Measurements from ENCODE around the gene SLC12A3.

Gene SLC12A3

DNA sequence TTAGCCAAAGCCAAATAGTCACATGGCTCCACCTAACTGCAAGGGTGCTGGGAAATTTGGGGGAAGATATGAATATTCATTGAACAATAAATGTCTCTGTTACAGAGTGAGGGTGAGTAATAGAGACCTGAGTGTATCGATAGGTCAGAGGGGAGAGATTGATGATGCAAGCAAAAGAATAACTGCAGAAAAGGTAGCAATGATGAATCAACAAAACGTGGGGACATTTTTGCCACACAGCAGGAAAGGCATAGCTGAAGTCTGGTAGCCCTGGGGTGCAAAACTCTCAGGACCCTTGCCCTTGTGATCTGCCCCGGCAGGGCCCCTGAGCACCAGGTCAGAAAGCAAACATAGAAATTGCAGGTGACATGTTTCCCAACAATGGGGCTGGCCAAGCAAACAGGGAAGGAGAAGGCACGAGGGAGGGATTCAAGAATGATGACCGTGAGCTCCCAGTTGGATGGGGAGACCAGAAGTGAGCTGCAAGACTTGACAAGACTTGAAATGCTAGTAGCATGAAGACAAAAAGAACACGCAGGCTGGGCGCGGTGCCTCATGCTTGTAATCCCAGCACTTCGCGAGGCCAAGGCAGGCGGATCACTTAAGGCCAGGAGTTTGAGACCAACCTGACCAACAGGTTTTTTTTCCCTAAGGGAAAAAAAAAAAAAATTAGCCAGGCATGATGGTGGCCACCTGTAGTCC, 54.2 kb downstream of the SLC12A3 start:
- Histone ChIP-seq H3K9ac (ENCODE audit: low read length) (peak overlapping the region; percentile 76; the same call in 1 of the 2 replicates), H4K20me1 (ENCODE audit: insufficient read depth, low read length) (no peaks in the 10 kb centered on the region), H3K79me2 (ENCODE audit: low read length) (no peaks in the 10 kb centered on the region), H3K36me3 (replicated peaks; ENCODE audit: low read depth, low read length) (no peaks in the 10 kb centered on the region), H3K4me2 (ENCODE audit: low read length) (peak overlapping the region; percentile 81), H3K4me1 (ENCODE audit: low read length) (peaks cover 58% of the 10 kb centered on the region), H3K27me3 (ENCODE audit: low read depth, low read length) (no peaks in the 10 kb centered on the region), H3K4me3 (ENCODE audit: low read length) (no peak overlapping the region), H3K27ac (ENCODE audit: low read length) (peak overlapping the region; percentile 95; the same call in 1 of the 2 replicates), H3K9me3 (ENCODE audit: insufficient read depth, low read length) (no peaks in the 10 kb centered on the region), H2AFZ (ENCODE audit: low read depth, low read length) (0 out of 2 replicates have a peak overlapping the region, but pooled peaks have one; percentile 16)
- no peak for TF ChIP-seq EZH2phosphoT487 (IDR thresholded peaks at IDR 0.05; ENCODE audit: low read depth)
- TF ChIP-seq, protein P1, sequence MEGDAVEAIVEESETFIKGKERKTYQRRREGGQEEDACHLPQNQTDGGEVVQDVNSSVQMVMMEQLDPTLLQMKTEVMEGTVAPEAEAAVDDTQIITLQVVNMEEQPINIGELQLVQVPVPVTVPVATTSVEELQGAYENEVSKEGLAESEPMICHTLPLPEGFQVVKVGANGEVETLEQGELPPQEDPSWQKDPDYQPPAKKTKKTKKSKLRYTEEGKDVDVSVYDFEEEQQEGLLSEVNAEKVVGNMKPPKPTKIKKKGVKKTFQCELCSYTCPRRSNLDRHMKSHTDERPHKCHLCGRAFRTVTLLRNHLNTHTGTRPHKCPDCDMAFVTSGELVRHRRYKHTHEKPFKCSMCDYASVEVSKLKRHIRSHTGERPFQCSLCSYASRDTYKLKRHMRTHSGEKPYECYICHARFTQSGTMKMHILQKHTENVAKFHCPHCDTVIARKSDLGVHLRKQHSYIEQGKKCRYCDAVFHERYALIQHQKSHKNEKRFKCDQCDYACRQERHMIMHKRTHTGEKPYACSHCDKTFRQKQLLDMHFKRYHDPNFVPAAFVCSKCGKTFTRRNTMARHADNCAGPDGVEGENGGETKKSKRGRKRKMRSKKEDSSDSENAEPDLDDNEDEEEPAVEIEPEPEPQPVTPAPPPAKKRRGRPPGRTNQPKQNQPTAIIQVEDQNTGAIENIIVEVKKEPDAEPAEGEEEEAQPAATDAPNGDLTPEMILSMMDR (IDR thresholded peaks at IDR 0.05; ENCODE audit: low read depth, low read length), result no peak

- Histone ChIP-seq H4K20me1 (ENCODE audit: insufficient read depth, low read length) (no peaks in the 10 kb centered on the region), H3K27me3 (ENCODE audit: low read depth, low read length) (no peaks in the 10 kb centered on the region), H3K4me2 (ENCODE audit: low read length) (no peak overlapping the region), H3K36me3 (replicated peaks; ENCODE audit: low read depth, low read length) (no peaks in the 10 kb centered on the region), H2AFZ (ENCODE audit: low read depth, low read length) (no peak overlapping the region), H3K27ac (ENCODE audit: low read length) (no peak overlapping the region), H3K4me3 (ENCODE audit: low read length) (no peak overlapping the region), H3K79me2 (ENCODE audit: low read length) (no peaks in the 10 kb centered on the region), H3K4me1 (ENCODE audit: low read length) (peaks cover 42% of the 10 kb centered on the region), H3K9me3 (ENCODE audit: insufficient read depth, low read length) (no peaks in the 10 kb centered on the region), H3K9ac (ENCODE audit: low read length) (no peak overlapping the region)
- TF ChIP-seq EZH2phosphoT487 (IDR thresholded peaks at IDR 0.05; ENCODE audit: low read depth), result no peak
- TF ChIP-seq, protein P1 (IDR thresholded peaks at IDR 0.05; ENCODE audit: low read depth, low read length), result no peak
These were observed 56.6 kb downstream of the SLC12A3 start for GRCh38 chr16:56921571-56921970.

DNA sequence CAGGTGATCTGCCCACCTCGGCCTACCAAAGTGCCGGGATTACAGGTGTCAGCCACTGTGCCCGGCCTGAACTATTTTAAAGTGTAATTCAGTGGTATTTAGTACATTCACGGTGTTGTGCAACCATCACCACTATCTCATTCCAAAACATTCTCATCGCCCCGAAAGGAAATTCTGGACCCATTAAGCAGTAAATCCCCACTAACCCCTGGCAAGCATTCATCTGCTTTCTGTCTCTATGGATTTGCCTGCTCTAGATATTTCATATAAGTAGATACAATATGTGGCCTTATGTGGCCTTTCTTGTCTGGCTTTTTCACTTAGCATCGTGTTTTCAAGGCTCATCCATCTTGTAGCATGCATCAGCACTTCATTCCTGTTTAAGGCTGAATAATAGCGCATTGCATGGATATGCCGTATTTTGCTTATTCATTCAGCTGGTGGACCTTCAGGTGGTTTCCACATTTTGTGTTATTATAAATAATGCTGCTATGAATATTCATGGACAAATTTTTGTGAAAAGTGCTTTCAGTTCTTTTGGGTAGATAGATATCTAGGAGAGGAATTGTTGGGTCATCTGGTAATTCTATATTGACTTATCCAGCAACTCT, 58.6 kb downstream of the SLC12A3 start:
- Histone ChIP-seq H3K27ac (ENCODE audit: low read length) (no peak overlapping the region), H3K9ac (ENCODE audit: low read length) (no peak overlapping the region), H4K20me1 (ENCODE audit: insufficient read depth, low read length) (no peaks in the 10 kb centered on the region), H3K36me3 (replicated peaks; ENCODE audit: low read depth, low read length) (no peaks in the 10 kb centered on the region), H3K79me2 (ENCODE audit: low read length) (no peaks in the 10 kb centered on the region), H3K27me3 (ENCODE audit: low read depth, low read length) (no peaks in the 10 kb centered on the region), H3K4me3 (ENCODE audit: low read length) (no peak overlapping the region), H2AFZ (ENCODE audit: low read depth, low read length) (no peak overlapping the region), H3K9me3 (ENCODE audit: insufficient read depth, low read length) (no peaks in the 10 kb centered on the region), H3K4me1 (ENCODE audit: low read length) (peaks cover 29% of the 10 kb centered on the region), H3K4me2 (ENCODE audit: low read length) (no peak overlapping the region)
- TF ChIP-seq, protein P1 (IDR thresholded peaks at IDR 0.05; ENCODE audit: low read depth, low read length), result no peak
- TF ChIP-seq EZH2phosphoT487 (IDR thresholded peaks at IDR 0.05; ENCODE audit: low read depth), result no peak

- no peaks in the 10 kb centered on the region for H3K27me3 ChIP-seq (ENCODE audit: low read depth, low read length)
- no peak overlapping the region for H3K4me2 ChIP-seq (ENCODE audit: low read length)
- no peak overlapping the region for H2AFZ ChIP-seq (ENCODE audit: low read depth, low read length)
These were observed 62.5 kb downstream of the SLC12A3 start for GRCh38 chr16:56927471-56927870.

More at GRCh38 chr16:56927471-56927870, 62.5 kb downstream of the SLC12A3 start:
- Histone ChIP-seq H3K27ac (ENCODE audit: low read length) (no peak overlapping the region), H4K20me1 (ENCODE audit: insufficient read depth, low read length) (peaks cover under 1% of the 10 kb centered on the region; the same call in 1 of the 2 replicates), H3K36me3 (replicated peaks; ENCODE audit: low read depth, low read length) (peaks cover under 1% of the 10 kb centered on the region), H3K4me3 (ENCODE audit: low read length) (no peak overlapping the region), H3K79me2 (ENCODE audit: low read length) (peaks cover 5% of the 10 kb centered on the region), H3K4me1 (ENCODE audit: low read length) (peaks cover 26% of the 10 kb centered on the region), H3K9me3 (ENCODE audit: insufficient read depth, low read length) (no peaks in the 10 kb centered on the region), H3K9ac (ENCODE audit: low read length) (no peak overlapping the region)
- TF ChIP-seq, protein P1 (IDR thresholded peaks at IDR 0.05; ENCODE audit: low read depth, low read length), result no peak
- no peak for TF ChIP-seq EZH2phosphoT487 (IDR thresholded peaks at IDR 0.05; ENCODE audit: low read depth)
